Activated CD8-positive, alpha-beta memory T cell treated with anti-CD3 and anti-CD28 coated beads, Interleukin-2, amount 10 ng/mL, durations not matched to agents 7 days and 5 days (primary cell): ENCODE results near the gene AOPEP. TPM values are rescaled to one million over a fixed set of nuclear protein-coding genes. Genes with fewer than 3 reads are reported as not detected.

Source experiments
- ATAC-seq: fragments of 150-1000 bp; cut with Tn5 transposase; one replicate; pipeline ENCODE4 v1.10.0; 2021; ENCODE audit warnings: moderate library complexity
- CTCF ChIA-PET: fragments of 350-600 bp; sonication (Branson Sonifier 250); formaldehyde crosslinking; loops from one replicate; lab custom pipeline; 2021; ENCODE audit warnings: antibody characterized with exemption; lab: Charles Lee
- DNase-seq: peaks from one replicate; pipeline ENCODE4 v3.0.0-alpha.2; 2020
- H3K27ac Mint-ChIP-seq: one replicate; pipeline ENCODE4 v1.8.0; 2021; ENCODE audit warnings: mild to moderate bottlenecking, mixed read lengths
- H3K27me3 Mint-ChIP-seq: one replicate; pipeline ENCODE4 v1.8.0; 2021; ENCODE audit warnings: mixed read lengths
- H3K36me3 Mint-ChIP-seq: one replicate; pipeline ENCODE4 v1.8.0; 2021; ENCODE audit warnings: mild to moderate bottlenecking, mixed read lengths
- H3K4me1 Mint-ChIP-seq: one replicate; pipeline ENCODE4 v1.8.0; 2021; ENCODE audit warnings: mixed read lengths
- H3K4me3 Mint-ChIP-seq: one replicate; pipeline ENCODE4 v1.8.0; 2021; ENCODE audit warnings: mild to moderate bottlenecking, moderate library complexity, mixed read lengths
- H3K9me3 Mint-ChIP-seq: one replicate; pipeline ENCODE4 v1.8.0; 2022; ENCODE audit warnings: low read depth, mixed read lengths
- total RNA-seq, 2 experiments: library from RNA; stranded (reverse); gene quantifications; one replicate each; pipeline ENCODE4 v1.2.3, GENCODE V29; 2021

Gene AOPEP
- total RNA-seq, 2 experiments from 2014 or later: 9.8 to 13.7 TPM

DNA sequence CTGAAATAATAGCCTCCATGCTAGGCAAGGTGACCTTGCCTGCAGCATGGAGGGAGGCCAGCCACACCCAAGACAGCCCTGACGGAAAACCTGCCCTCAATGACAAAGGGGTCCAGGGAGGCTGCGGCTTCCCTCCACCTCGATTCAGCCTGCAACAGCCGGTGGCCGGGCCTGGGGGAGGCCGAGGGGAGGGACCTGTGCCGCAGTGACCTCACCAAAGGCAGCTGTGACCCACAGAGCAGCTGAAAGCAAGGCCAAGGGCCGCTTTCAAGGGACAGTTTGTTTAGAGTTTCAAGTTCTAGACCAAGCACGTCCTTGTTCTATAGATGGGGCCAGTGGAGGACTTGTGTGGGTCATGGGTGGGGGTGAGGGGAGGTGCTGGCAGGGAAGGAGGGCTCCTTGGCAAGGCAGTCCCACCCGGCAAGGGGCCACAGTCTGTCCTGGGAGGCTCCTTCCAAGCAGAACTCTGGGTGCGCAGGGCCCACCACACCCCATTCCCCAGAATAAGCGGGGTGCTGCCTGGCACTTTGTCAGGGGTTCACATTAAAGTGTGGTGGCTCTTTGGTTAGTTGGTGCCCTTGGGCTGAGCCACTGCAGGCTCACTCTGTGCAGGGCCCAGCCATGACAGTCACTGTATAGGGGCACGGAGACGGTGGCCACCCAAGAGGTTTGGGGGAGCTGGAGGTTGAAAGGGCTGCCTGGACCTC, 364.5 kb downstream of the AOPEP start:
- DNase-seq (no peak), ATAC-seq (no peak)
- Mint-ChIP-seq H3K27me3 (no peaks in the 10 kb centered on the region), H3K36me3 (no peaks in the 10 kb centered on the region), H3K4me3 (no peak overlapping the region), H3K4me1 (peaks cover 9% of the 10 kb centered on the region), H3K27ac (no peak overlapping the region), H3K9me3 (no peaks in the 10 kb centered on the region)
- CTCF ChIA-PET: no interaction called here

GRCh38 chr9:95091601-95092261, 365.2 kb downstream of the AOPEP start:
- Mint-ChIP-seq H3K4me3 (no peak overlapping the region), H3K27ac (no peak overlapping the region), H3K9me3 (no peaks in the 10 kb centered on the region), H3K4me1 (peaks cover 9% of the 10 kb centered on the region), H3K36me3 (no peaks in the 10 kb centered on the region), H3K27me3 (no peaks in the 10 kb centered on the region)
- ATAC-seq (no peak), DNase-seq (no peak)
- CTCF ChIA-PET: no interaction called here

DNA sequence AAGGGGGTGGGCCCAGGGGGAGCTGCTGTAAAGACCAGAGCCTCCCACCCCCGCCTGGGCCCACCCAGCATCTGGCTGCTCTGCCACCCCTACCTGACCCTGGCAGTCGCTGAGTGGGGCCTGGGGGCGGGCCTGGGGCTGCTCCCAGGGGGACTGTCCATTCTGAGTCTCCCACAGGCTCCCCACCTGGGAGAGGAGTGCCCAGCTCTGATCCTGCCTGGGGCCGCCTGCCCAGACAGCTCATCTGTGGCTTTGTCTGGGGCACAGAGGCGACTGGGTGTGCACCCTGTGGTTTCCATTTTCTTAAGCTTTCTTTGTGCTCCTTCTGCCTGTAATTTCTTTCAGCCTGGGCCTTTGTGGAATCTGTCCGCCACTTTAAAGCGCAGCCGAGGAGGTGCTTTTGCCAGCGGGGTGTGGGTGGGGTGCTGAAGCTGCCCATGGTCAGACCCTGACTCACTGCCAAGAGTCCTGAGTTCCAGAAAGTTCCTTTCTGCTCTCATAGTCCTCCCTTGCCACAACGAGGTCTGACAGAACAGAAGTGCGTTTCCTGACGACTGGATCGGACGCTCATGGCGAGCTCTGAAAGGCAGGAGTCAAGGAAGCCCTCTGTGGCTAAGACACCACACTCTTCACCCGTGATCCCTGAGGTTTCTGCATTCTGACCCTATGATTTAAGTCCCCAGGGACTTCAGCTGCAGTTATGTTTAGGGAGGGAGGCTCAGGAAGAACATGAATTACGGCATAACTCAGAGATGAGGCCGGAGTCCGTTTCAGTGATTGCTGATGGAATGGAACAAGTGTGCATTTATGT, 366.0 kb downstream of the AOPEP start:
- no peak for DNase-seq
- CTCF ChIA-PET: no interaction called here
- H3K4me3 Mint-ChIP-seq: no peak overlapping the region
- H3K9me3 Mint-ChIP-seq: no peaks in the 10 kb centered on the region
- no peaks in the 10 kb centered on the region for H3K27me3 Mint-ChIP-seq
- ATAC-seq: no peak
- no peaks in the 10 kb centered on the region for H3K36me3 Mint-ChIP-seq
- H3K27ac Mint-ChIP-seq: no peak overlapping the region
- H3K4me1 Mint-ChIP-seq: peaks cover 9% of the 10 kb centered on the region

GRCh38 chr9:95093586-95093985, 367.1 kb downstream of the AOPEP start:
- H3K4me3 Mint-ChIP-seq: no peak overlapping the region
- no peaks in the 10 kb centered on the region for H3K27me3 Mint-ChIP-seq
- ATAC-seq (no peak), DNase-seq (no peak)
- no peaks in the 10 kb centered on the region for H3K36me3 Mint-ChIP-seq
- H3K27ac Mint-ChIP-seq: no peak overlapping the region
- CTCF ChIA-PET: no interaction called here
- H3K9me3 Mint-ChIP-seq: no peaks in the 10 kb centered on the region
- peaks cover 9% of the 10 kb centered on the region for H3K4me1 Mint-ChIP-seq

DNA sequence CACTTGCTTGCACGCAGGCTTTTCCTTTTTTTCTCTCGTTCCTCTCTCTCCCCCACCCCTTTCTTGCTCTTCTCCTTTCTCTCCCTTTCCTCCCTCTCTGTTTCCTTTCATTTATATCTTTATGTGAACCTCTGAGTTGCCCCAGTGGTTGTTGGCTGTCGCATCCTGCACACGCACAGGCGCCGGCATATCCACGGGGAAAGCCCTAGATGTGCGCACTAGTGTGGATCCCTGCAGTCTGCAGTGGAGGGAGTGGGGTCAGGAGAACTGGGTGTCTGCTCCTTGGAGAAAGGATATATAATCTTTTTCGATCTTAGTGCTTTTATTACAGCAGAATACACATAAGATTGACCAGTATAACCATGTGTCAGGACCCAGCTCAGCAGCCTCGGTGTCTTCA, 367.5 kb downstream of the AOPEP start:
- no peaks in the 10 kb centered on the region for H3K27me3 Mint-ChIP-seq
- CTCF ChIA-PET: no interaction called here

DNA sequence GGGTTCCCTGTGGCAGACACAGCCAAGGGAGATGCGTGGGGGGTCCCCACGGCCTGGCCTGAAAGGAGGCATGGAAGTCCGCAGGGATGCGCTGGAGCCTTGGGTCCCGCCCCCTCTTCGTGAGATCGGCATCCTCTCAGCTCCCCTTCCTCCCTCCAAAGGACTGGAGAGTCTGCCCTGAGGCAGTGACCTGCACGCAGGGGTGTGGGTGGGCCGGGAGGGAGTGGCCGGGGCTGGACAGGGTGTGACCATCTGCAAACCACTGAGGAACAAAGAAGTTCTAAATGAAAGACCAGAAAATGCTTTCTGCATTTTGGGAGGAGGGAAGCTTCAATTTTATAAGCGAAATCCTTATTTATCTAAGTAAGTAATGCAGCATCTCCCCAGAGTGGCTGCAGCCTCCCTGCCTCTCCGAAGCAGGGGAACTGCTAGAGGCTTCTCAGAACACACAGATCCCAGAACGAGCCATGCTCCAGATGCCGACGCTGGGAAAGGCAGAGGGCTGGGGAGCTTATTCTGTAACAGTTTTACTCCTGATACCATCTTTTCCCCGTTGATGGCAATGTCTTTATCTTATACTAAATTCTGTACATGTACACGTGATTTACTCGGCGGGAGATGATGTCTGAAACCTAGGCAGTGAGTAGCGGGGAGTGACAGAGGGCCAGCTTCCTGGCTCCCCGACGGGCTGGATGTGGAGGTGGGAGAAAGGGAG, 369.3 kb downstream of the AOPEP start:
- H3K9me3 Mint-ChIP-seq: no peaks in the 10 kb centered on the region
- DNase-seq (no peak), ATAC-seq (no peak)
- no peaks in the 10 kb centered on the region for H3K36me3 Mint-ChIP-seq
- peaks cover 9% of the 10 kb centered on the region for H3K4me1 Mint-ChIP-seq
- CTCF ChIA-PET: interaction anchor here (1.1 kb wide), 1 partner anchor 415 kb away, joined by 3 read pairs; no protein-coding TSS in a partner anchor
- H3K27ac Mint-ChIP-seq: no peak overlapping the region
- no peak overlapping the region for H3K4me3 Mint-ChIP-seq
- no peaks in the 10 kb centered on the region for H3K27me3 Mint-ChIP-seq

More for the DNA sequence above, 367.5 kb downstream of the AOPEP start:
- DNase-seq: no peak
- H3K4me1 Mint-ChIP-seq: peaks cover 9% of the 10 kb centered on the region
- no peak for ATAC-seq
- no peaks in the 10 kb centered on the region for H3K9me3 Mint-ChIP-seq
- H3K27ac Mint-ChIP-seq: no peak overlapping the region
- no peaks in the 10 kb centered on the region for H3K36me3 Mint-ChIP-seq
- no peak overlapping the region for H3K4me3 Mint-ChIP-seq

DNA sequence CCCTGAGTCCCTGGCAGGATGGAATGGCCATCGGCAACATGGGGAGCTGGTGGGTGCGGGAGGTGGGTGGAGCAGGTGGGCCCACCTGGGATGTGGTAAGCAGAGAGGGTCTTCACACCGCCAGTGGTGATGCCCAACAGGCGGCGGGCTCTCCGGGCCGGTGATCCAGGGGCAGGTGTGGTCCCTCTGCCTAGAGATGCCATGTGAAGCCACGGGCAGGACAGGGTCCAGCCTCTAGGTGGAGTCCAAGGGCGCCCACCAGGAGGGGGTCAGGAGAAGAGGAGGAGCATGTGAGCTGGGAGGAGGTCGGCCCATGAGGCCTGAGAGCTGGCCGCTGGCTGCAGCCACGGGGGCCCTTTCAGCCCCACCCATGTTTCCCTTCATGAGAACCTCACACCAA, 369.9 kb downstream of the AOPEP start:
- Mint-ChIP-seq H3K36me3 (no peaks in the 10 kb centered on the region), H3K9me3 (no peaks in the 10 kb centered on the region), H3K27ac (no peak overlapping the region), H3K4me1 (peaks cover 9% of the 10 kb centered on the region), H3K27me3 (no peaks in the 10 kb centered on the region), H3K4me3 (no peak overlapping the region)
- DNase-seq (no peak), ATAC-seq (no peak)
- CTCF ChIA-PET: no interaction called here

GRCh38 chr9:95096807-95097206, 370.3 kb downstream of the AOPEP start:
- CTCF ChIA-PET: no interaction called here
- Mint-ChIP-seq H3K4me1 (peaks cover 9% of the 10 kb centered on the region), H3K27me3 (no peaks in the 10 kb centered on the region), H3K4me3 (no peak overlapping the region), H3K9me3 (no peaks in the 10 kb centered on the region), H3K36me3 (no peaks in the 10 kb centered on the region), H3K27ac (no peak overlapping the region)
- DNase-seq (no peak), ATAC-seq (no peak)

- no peak for ATAC-seq
- CTCF ChIA-PET: no interaction called here
- H3K27ac Mint-ChIP-seq: no peak overlapping the region
- H3K27me3 Mint-ChIP-seq: no peaks in the 10 kb centered on the region
- H3K4me1 Mint-ChIP-seq: peaks cover 9% of the 10 kb centered on the region
- H3K9me3 Mint-ChIP-seq: no peaks in the 10 kb centered on the region
- no peaks in the 10 kb centered on the region for H3K36me3 Mint-ChIP-seq
- no peak for DNase-seq
- H3K4me3 Mint-ChIP-seq: no peak overlapping the region
Observed at GRCh38 chr9:95097279-95097678, 370.8 kb downstream of the AOPEP start.

GRCh38 chr9:95098391-95098921, 372.0 kb downstream of the AOPEP start:
- no peak for DNase-seq
- Mint-ChIP-seq H3K4me1 (no peaks in the 10 kb centered on the region), H3K27ac (no peak overlapping the region), H3K36me3 (no peaks in the 10 kb centered on the region), H3K9me3 (no peaks in the 10 kb centered on the region), H3K27me3 (no peaks in the 10 kb centered on the region), H3K4me3 (no peak overlapping the region)
- CTCF ChIA-PET: no interaction called here
- ATAC-seq: no peak

DNA sequence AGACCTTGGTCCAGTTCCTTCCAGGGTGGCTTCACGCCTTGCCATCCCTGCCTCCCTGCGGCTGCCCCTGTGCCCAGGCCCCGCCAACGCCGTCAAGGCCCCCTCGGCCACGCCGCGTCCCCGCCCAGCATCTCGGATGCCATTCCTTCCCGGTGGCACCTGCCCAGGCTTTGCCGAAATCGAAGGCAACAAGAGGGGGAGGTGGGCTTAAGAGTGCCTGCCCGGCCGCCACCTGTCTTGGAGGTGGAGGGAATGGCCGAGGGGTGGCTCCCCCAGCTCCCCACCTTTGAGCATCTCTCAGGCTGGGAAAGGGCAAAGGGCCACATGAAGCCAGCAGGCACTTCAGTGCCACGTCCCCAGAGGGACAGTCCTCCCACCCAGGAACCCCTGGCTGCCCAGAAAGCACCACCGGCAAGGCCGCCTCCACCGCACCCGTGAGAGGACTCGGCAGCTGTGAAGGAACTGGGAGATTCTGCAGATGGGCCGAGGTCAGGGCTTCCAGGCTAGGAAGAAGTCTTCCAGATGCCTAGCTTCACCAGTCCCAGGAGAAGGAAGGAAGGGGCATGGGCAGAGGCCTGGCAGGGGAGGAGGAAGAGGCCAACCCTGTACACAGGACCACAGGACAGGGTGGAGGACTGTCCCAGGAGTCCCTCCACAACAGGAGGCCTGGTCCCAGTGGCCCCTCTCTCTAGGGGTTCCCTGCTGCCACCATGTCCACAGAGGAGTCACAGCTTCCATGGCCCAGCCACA, 373.0 kb downstream of the AOPEP start:
- DNase-seq (no peak), ATAC-seq (no peak)
- no peaks in the 10 kb centered on the region for H3K9me3 Mint-ChIP-seq
- no peaks in the 10 kb centered on the region for H3K36me3 Mint-ChIP-seq
- no peaks in the 10 kb centered on the region for H3K4me1 Mint-ChIP-seq
- H3K27me3 Mint-ChIP-seq: no peaks in the 10 kb centered on the region
- CTCF ChIA-PET: no interaction called here
- H3K27ac Mint-ChIP-seq: no peak overlapping the region
- H3K4me3 Mint-ChIP-seq: no peak overlapping the region

- Mint-ChIP-seq H3K4me3 (no peak overlapping the region), H3K4me1 (no peaks in the 10 kb centered on the region), H3K9me3 (no peaks in the 10 kb centered on the region), H3K27me3 (no peaks in the 10 kb centered on the region), H3K27ac (no peak overlapping the region), H3K36me3 (no peaks in the 10 kb centered on the region)
- ATAC-seq (no peak), DNase-seq (no peak)
- CTCF ChIA-PET: no interaction called here
Observed at GRCh38 chr9:95100071-95100627, 373.6 kb downstream of the AOPEP start.
